NCI-H2171 (cell line): ENCODE results near the gene TSPO.
A peak's percentile ranks its signal among the peaks of the same experiment; 100 is the strongest.
"Not testable (repeated sequence)": the region's sequence is repeated elsewhere in the genome, so short reads cannot be mapped to it uniquely, and the experiment has no call there.

Experiments used
- DNase-seq: peaks from one replicate; lab custom pipeline; 2025; lab: John Stamatoyannopoulos, UW

The TSPO gene

GRCh38 chr22:43131773-43132501 is 19.4 kb upstream of the TSPO start:
- DNase-seq: no peak

GRCh38 chr22:43133401-43133800 is 18.0 kb upstream of the TSPO start:
- no peak for DNase-seq

- DNase-seq: no peak
These were observed 16.8 kb upstream of the TSPO start for GRCh38 chr22:43134553-43134952.

GRCh38 chr22:43135565-43135964 is 15.8 kb upstream of the TSPO start:
- DNase-seq: no peak

- no peak for DNase-seq
These were observed 15.1 kb upstream of the TSPO start for GRCh38 chr22:43136255-43136654.

GRCh38 chr22:43136801-43137200 is 14.6 kb upstream of the TSPO start:
- DNase-seq: no peak

GRCh38 chr22:43142880-43143562 is 8.3 kb upstream of the TSPO start, which contains the start of gene MCAT:
TSS of gene MCAT (minus strand) at chr22:43143398. CDS start at chr22:43143348, 50 bp downstream.
- peak; percentile 75 for DNase-seq

GRCh38 chr22:43144949-43145348 is 6.4 kb upstream of the TSPO start:
- DNase-seq: no peak

GRCh38 chr22:43145371-43145770 is 6.0 kb upstream of the TSPO start:
- not testable (repeated sequence) for DNase-seq

- DNase-seq: not testable (repeated sequence)
These were observed 5.0 kb upstream of the TSPO start for GRCh38 chr22:43146332-43146731.

- no peak for DNase-seq
These were observed 3.5 kb upstream of the TSPO start for GRCh38 chr22:43147821-43148220.

- DNase-seq: no peak
These were observed 2.8 kb upstream of the TSPO start for GRCh38 chr22:43148581-43148980.

GRCh38 chr22:43150731-43151206 is 590 bp upstream of the TSPO start:
- DNase-seq: no peak

- no peak for DNase-seq
These were observed 621 bp downstream of the TSPO start for GRCh38 chr22:43152003-43152356.

GRCh38 chr22:43152357-43153071 is 1.2 kb downstream of the TSPO start:
- DNase-seq: peak; percentile 37

- DNase-seq: no peak
These were observed 2.5 kb downstream of the TSPO start for GRCh38 chr22:43153899-43154298.

GRCh38 chr22:43154887-43155536 is 3.7 kb downstream of the TSPO start:
- DNase-seq: no peak

GRCh38 chr22:43155789-43156188 is 4.4 kb downstream of the TSPO start:
- peak; percentile 63 for DNase-seq

- DNase-seq: no peak
These were observed 5.1 kb downstream of the TSPO start for GRCh38 chr22:43156413-43156812.

GRCh38 chr22:43157874-43158546 is 6.7 kb downstream of the TSPO start:
- no peak for DNase-seq

- no peak for DNase-seq
These were observed 7.6 kb downstream of the TSPO start for GRCh38 chr22:43158778-43159483.
